Mucosa of stomach (tissue), 1 donor: ENCODE results near the gene GRAMD1B.
"Not testable (repeated sequence)": the region's sequence is repeated elsewhere in the genome, so short reads cannot be mapped to it uniquely, and the experiment has no call there.

Source experiments
- H3K27me3 ChIP-seq: one replicate; pipeline ENCODE4 v1.7.0; 2013; ENCODE audit warnings: mild to moderate bottlenecking, low read length; ENCODE audit not compliant: control insufficient read depth, insufficient read depth
- H3K36me3 ChIP-seq: one replicate; pipeline ENCODE4 v1.7.0; 2013; ENCODE audit warnings: low read length; ENCODE audit not compliant: control insufficient read depth, insufficient read depth
- H3K4me1 ChIP-seq: one replicate; pipeline ENCODE4 v1.7.0; 2013; ENCODE audit warnings: mild to moderate bottlenecking, low read length; ENCODE audit not compliant: control insufficient read depth, insufficient read depth
- H3K4me3 ChIP-seq: one replicate; pipeline ENCODE4 v1.7.0; 2013; ENCODE audit warnings: low read length
- H3K9ac ChIP-seq: one replicate; pipeline ENCODE4 v1.7.0; 2013; ENCODE audit warnings: mild to moderate bottlenecking, low read length, moderate library complexity
- H3K9me3 ChIP-seq: one replicate; pipeline ENCODE4 v1.7.0; 2013; ENCODE audit warnings: mild to moderate bottlenecking, low read length, moderate library complexity; ENCODE audit not compliant: control insufficient read depth
- donor health status: Pancreatic carcinoma.

GRAMD1B gene

GRCh38 chr11:123454796-123455195 is 24.7 kb downstream of the GRAMD1B start:
- H3K4me3 ChIP-seq = no peak overlapping the region
- H3K4me1 ChIP-seq = no peaks in the 10 kb centered on the region
- H3K36me3 ChIP-seq = no peaks in the 10 kb centered on the region
- H3K9ac ChIP-seq = no peak overlapping the region
- no peaks in the 10 kb centered on the region for H3K27me3 ChIP-seq
- H3K9me3 ChIP-seq = no peaks in the 10 kb centered on the region

- H3K36me3 ChIP-seq, H3K9ac ChIP-seq, H3K4me1 ChIP-seq, H3K9me3 ChIP-seq, H3K27me3 ChIP-seq, H3K4me3 ChIP-seq: not testable (repeated sequence)
Measured at GRCh38 chr11:123456448-123456847, 26.4 kb downstream of the GRAMD1B start.

GRCh38 chr11:123457187-123457770 is 27.2 kb downstream of the GRAMD1B start:
- H3K9ac ChIP-seq = no peak overlapping the region
- H3K4me1 ChIP-seq = no peaks in the 10 kb centered on the region
- H3K27me3 ChIP-seq = no peaks in the 10 kb centered on the region
- no peaks in the 10 kb centered on the region for H3K36me3 ChIP-seq
- no peaks in the 10 kb centered on the region for H3K9me3 ChIP-seq
- no peak overlapping the region for H3K4me3 ChIP-seq

- no peaks in the 10 kb centered on the region for H3K4me1 ChIP-seq
Measured at GRCh38 chr11:123458501-123458900, 28.4 kb downstream of the GRAMD1B start.

GRCh38 chr11:123460012-123460700 is 30.1 kb downstream of the GRAMD1B start:
- Histone ChIP-seq H3K4me3 (no peak overlapping the region), H3K9ac (no peak overlapping the region), H3K36me3 (no peaks in the 10 kb centered on the region), H3K9me3 (no peaks in the 10 kb centered on the region), H3K4me1 (no peaks in the 10 kb centered on the region), H3K27me3 (no peaks in the 10 kb centered on the region)

More at GRCh38 chr11:123458501-123458900, 28.4 kb downstream of the GRAMD1B start:
- H3K9ac ChIP-seq = no peak overlapping the region
- no peaks in the 10 kb centered on the region for H3K36me3 ChIP-seq
- H3K9me3 ChIP-seq = no peaks in the 10 kb centered on the region
- H3K4me3 ChIP-seq = no peak overlapping the region
- H3K27me3 ChIP-seq = no peaks in the 10 kb centered on the region

- Histone ChIP-seq H3K9ac (no peak overlapping the region), H3K27me3 (no peaks in the 10 kb centered on the region), H3K4me3 (no peak overlapping the region), H3K4me1 (no peaks in the 10 kb centered on the region), H3K9me3 (no peaks in the 10 kb centered on the region), H3K36me3 (no peaks in the 10 kb centered on the region)
Measured at GRCh38 chr11:123461164-123461563, 31.1 kb downstream of the GRAMD1B start.

- not testable (repeated sequence) for H3K4me1 ChIP-seq, H3K9ac ChIP-seq, H3K9me3 ChIP-seq, H3K27me3 ChIP-seq, H3K4me3 ChIP-seq, H3K36me3 ChIP-seq
Measured at GRCh38 chr11:123465667-123466066, 35.6 kb downstream of the GRAMD1B start.

- H3K9ac ChIP-seq, H3K4me1 ChIP-seq, H3K27me3 ChIP-seq, H3K9me3 ChIP-seq, H3K36me3 ChIP-seq, H3K4me3 ChIP-seq: not testable (repeated sequence)
Measured at GRCh38 chr11:123466172-123466571, 36.1 kb downstream of the GRAMD1B start.

GRCh38 chr11:123469089-123469488 is 39.0 kb downstream of the GRAMD1B start:
- Histone ChIP-seq H3K36me3 (no peaks in the 10 kb centered on the region), H3K9me3 (no peaks in the 10 kb centered on the region), H3K9ac (no peak overlapping the region), H3K4me3 (no peak overlapping the region), H3K27me3 (no peaks in the 10 kb centered on the region), H3K4me1 (no peaks in the 10 kb centered on the region)

GRCh38 chr11:123469586-123469985 is 39.5 kb downstream of the GRAMD1B start:
- Histone ChIP-seq H3K9me3 (no peaks in the 10 kb centered on the region), H3K4me1 (no peaks in the 10 kb centered on the region), H3K4me3 (no peak overlapping the region)

GRCh38 chr11:123470842-123471241 is 40.8 kb downstream of the GRAMD1B start:
- H3K4me1 ChIP-seq = no peaks in the 10 kb centered on the region
- no peaks in the 10 kb centered on the region for H3K9me3 ChIP-seq

More at GRCh38 chr11:123469586-123469985, 39.5 kb downstream of the GRAMD1B start:
- Histone ChIP-seq H3K27me3 (no peaks in the 10 kb centered on the region), H3K9ac (no peak overlapping the region), H3K36me3 (no peaks in the 10 kb centered on the region)

GRCh38 chr11:123472236-123472935 is 42.3 kb downstream of the GRAMD1B start:
- Histone ChIP-seq H3K4me3 (no peak overlapping the region), H3K27me3 (no peaks in the 10 kb centered on the region), H3K4me1 (no peaks in the 10 kb centered on the region)

More at GRCh38 chr11:123470842-123471241, 40.8 kb downstream of the GRAMD1B start:
- H3K4me3 ChIP-seq = no peak overlapping the region
- H3K9ac ChIP-seq = no peak overlapping the region
- no peaks in the 10 kb centered on the region for H3K36me3 ChIP-seq
- H3K27me3 ChIP-seq = no peaks in the 10 kb centered on the region

More at GRCh38 chr11:123472236-123472935, 42.3 kb downstream of the GRAMD1B start:
- Histone ChIP-seq H3K36me3 (no peaks in the 10 kb centered on the region), H3K9me3 (no peaks in the 10 kb centered on the region), H3K9ac (no peak overlapping the region)
